H1 (cell line): ENCODE data around the gene TMEM30A. TPM values are rescaled to one million over a fixed set of nuclear protein-coding genes. Genes with fewer than 3 reads are reported as not detected.

Experiments
- CHD7 ChIP-seq: fragments of 300-600 bp; sonication (generic); IDR thresholded peaks from 2 replicates; pipeline ENCODE4 v1.7.1; 2012; ENCODE audit warnings: low read length, moderate library complexity, mild to moderate bottlenecking, inconsistent platforms; ENCODE audit not compliant: insufficient replicate concordance
- CREB1 ChIP-seq: IDR thresholded peaks from 2 replicates; pipeline ENCODE4 v1.6.1; 2012; ENCODE audit warnings: inconsistent platforms
- HDAC6 ChIP-seq: IDR thresholded peaks from one replicate; pipeline ENCODE4 v1.7.1; 2012; ENCODE audit warnings: low read depth, mild to moderate bottlenecking, inconsistent platforms, low read length, moderate library complexity
- NANOG ChIP-seq: IDR thresholded peaks from 2 replicates; pipeline ENCODE4 v1.6.1; 2011; ENCODE audit warnings: low read length, low read depth, mild to moderate bottlenecking, inconsistent platforms; ENCODE audit not compliant: insufficient read depth, poor library complexity, severe bottlenecking
- RBBP5 ChIP-seq: IDR thresholded peaks from 2 replicates; pipeline ENCODE4 v1.7.1; 2012; ENCODE audit warnings: low read depth, mild to moderate bottlenecking, inconsistent platforms, low read length, moderate library complexity, borderline replicate concordance
- RXRA ChIP-seq: IDR thresholded peaks from 2 replicates; pipeline ENCODE4 v1.6.1; 2011; ENCODE audit warnings: low read depth, mild to moderate bottlenecking, low read length, moderate library complexity; ENCODE audit not compliant: insufficient read depth
- SIX5 ChIP-seq: IDR thresholded peaks from 2 replicates; pipeline ENCODE4 v1.6.1; 2011; ENCODE audit warnings: mild to moderate bottlenecking, low read depth, low read length
- TAF1 ChIP-seq: IDR thresholded peaks from 2 replicates; pipeline ENCODE4 v1.6.1; 2011; ENCODE audit warnings: mild to moderate bottlenecking, low read depth, low read length
- polyA plus RNA-seq, 7 experiments: library from polyadenylated mRNA; depleted of rRNA in 3 of 7; stranded (reverse) in 5 of 7; unstranded in 2 of 7; fragments of >200 nt in 5 of 7; fragments of 200-250 nt in 2 of 7; gene quantifications; 1 replicate in 5 of 7; 2 replicates in 1 of 7; 4 replicates in 1 of 7; pipeline versions ENCODE4 v1.2.1 to v1.2.3, GENCODE V29; 2011 to 2013; ENCODE audit warnings: missing spikeins in 2 of 7, mixed read lengths in 2 of 7
- total RNA-seq: library from RNA; stranded (reverse); fragmentation: NEBNext Ultra II Directional; extraction: Animal tissue kit (Norgen Biotek cat#: 25700); gene quantifications from 2 replicates; pipeline ENCODE4 v1.2.1, GENCODE V29; 2021

Gene TMEM30A
- total and polyA plus RNA-seq, 2 of the 8 experiments (the other 6 are each of a cell fraction or from before 2014, with no cell fraction given) = 10.5 to 71.0 TPM

GRCh38 chr6:75213112-75213511, 71.5 kb downstream of the TMEM30A start (continued):
- TF ChIP-seq CHD7 = peak; percentile 29
- no peak for TF ChIP-seq TAF1
- no peak for TF ChIP-seq CREB1
- TF ChIP-seq SIX5 = no peak
- peak; percentile 77 for TF ChIP-seq NANOG
- TF ChIP-seq RBBP5 = no peak
- no peak for TF ChIP-seq RXRA
- no peak for TF ChIP-seq HDAC6
